Fibroblast of lung (primary cell): Measurements from ENCODE around the gene RTN4IP1.

Source experiments
- CTCF ChIP-seq, 2 donors: IDR thresholded peaks in 1 of 2; conservative IDR thresholded peaks in 1 of 2; 1 replicate in 1 of 2; 2 replicates in 1 of 2; pipeline ENCODE4 v1.5.1; 2011 to 2012; ENCODE audit warnings: low read length in 2 of 2, control low read depth in 1 of 2, inconsistent platforms in 1 of 2, low read depth in 1 of 2, mild to moderate bottlenecking in 1 of 2
- EZH2 ChIP-seq: IDR thresholded peaks from 2 replicates; pipeline ENCODE4 v1.5.1; 2012; ENCODE audit warnings: low read length, control low read depth, mild to moderate bottlenecking; ENCODE audit errors: missing control alignments

- TF ChIP-seq CTCF (conservative IDR thresholded peaks at IDR 0.05 in 1 of 2, IDR thresholded peaks at IDR 0.05 in 1 of 2; ENCODE audit: low read depth in 1 of 2, low read length in 2 of 2) (no peak), EZH2 (no peak)
Measured at GRCh38 chr6:106628658-106629102, 618 bp downstream of the RTN4IP1 start.
